BJ (cell line): ENCODE results near the gene ATP11C. TPM values are rescaled to one million over a fixed set of nuclear protein-coding genes. Genes with fewer than 3 reads are reported as not detected.
"Not testable (repeated sequence)": the region's sequence is repeated elsewhere in the genome, so short reads cannot be mapped to it uniquely, and the experiment has no call there.

ENCODE experiments used
- CTCF ChIA-PET: fragments of 350-600 bp; formaldehyde crosslinking; extraction: SDS; loops from one replicate; lab custom pipeline; 2021; ENCODE audit warnings: antibody characterized with exemption, inconsistent platforms; lab: Yijun Ruan, JAX
- POLR2A ChIA-PET: fragments of 300-600 bp; sonication (Branson Sonifier 250); formaldehyde crosslinking; extraction: SDS; loops from one replicate; lab custom pipeline; 2021; ENCODE audit warnings: antibody characterized with exemption; lab: Charles Lee
- DNase-seq: peaks from one replicate; pipeline ENCODE4 v3.0.0-alpha.2; 2011; ENCODE audit warnings: low read depth
- H3K27me3 ChIP-seq: 2 replicates; pipeline ENCODE4 v1.6.0; 2011; ENCODE audit warnings: low read length; ENCODE audit not compliant: control insufficient read depth, insufficient read depth
- H3K36me3 ChIP-seq: 2 replicates; pipeline ENCODE4 v1.5.1; 2011; ENCODE audit warnings: low read length; ENCODE audit not compliant: control insufficient read depth, insufficient read depth
- H3K4me3 ChIP-seq: 2 replicates; pipeline ENCODE4 v1.5.1; 2011; ENCODE audit warnings: low read depth, mild to moderate bottlenecking, control low read depth, low read length
- CTCF ChIP-seq: IDR thresholded peaks from 2 replicates; pipeline ENCODE4 v1.5.1; 2011; ENCODE audit warnings: low read depth, mild to moderate bottlenecking, control low read depth, inconsistent platforms, low read length, moderate library complexity; ENCODE audit not compliant: insufficient read depth
- polyA plus RNA-seq: library from polyadenylated mRNA; depleted of rRNA; stranded (reverse); fragments of >200 nt; gene quantifications from 2 replicates; pipeline ENCODE4 v1.2.3, GENCODE V29; 2011

ATP11C gene
- polyA plus RNA-seq, 1 experiment = 7.7 TPM

- no peak for DNase-seq
- Histone ChIP-seq H3K27me3 (no peaks in the 10 kb centered on the region), H3K4me3 (no peak overlapping the region), H3K36me3 (no peaks in the 10 kb centered on the region)
- no peak for TF ChIP-seq CTCF
- CTCF ChIA-PET = interaction anchor here (0.6 kb wide), 1 partner anchor 9 kb away, joined by 3 read pairs; no protein-coding TSS in a partner anchor
- POLR2A ChIA-PET = interaction anchor here (0.7 kb wide), 1 partner anchor 231 kb away, joined by 22 read pairs; no protein-coding TSS in a partner anchor
Measured at GRCh38 chrX:139971394-139971749, 38.5 kb upstream of the ATP11C start.

GRCh38 chrX:139969286-139969685 lies 36.4 kb upstream of the ATP11C start:
- H3K27me3 ChIP-seq = no peaks in the 10 kb centered on the region
- DNase-seq = no peak
- CTCF ChIA-PET = no interaction called here
- no peak overlapping the region for H3K4me3 ChIP-seq
- no peak for TF ChIP-seq CTCF
- POLR2A ChIA-PET = no interaction called here
- H3K36me3 ChIP-seq = no peaks in the 10 kb centered on the region

DNA sequence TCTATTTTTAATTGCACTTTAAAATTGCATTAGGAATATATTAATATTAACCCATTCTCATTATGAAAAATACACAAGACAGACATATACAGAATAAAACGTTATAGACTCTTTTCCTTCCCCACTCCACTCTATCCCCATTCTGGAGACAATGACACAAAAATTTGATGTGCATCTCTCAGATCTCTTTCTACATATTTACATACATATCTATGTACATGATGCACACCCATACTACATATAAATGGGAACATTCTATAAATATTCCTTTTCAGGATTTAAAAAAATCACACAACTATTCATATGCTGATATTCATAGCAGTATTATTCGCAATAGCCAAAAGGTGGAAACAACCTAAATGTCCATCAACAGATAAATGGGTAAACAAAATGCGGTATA lies 34.9 kb upstream of the ATP11C start:
- H3K4me3 ChIP-seq = no peak overlapping the region
- H3K36me3 ChIP-seq = no peaks in the 10 kb centered on the region
- no peaks in the 10 kb centered on the region for H3K27me3 ChIP-seq
- no peak for TF ChIP-seq CTCF
- ChIA-PET CTCF (no interaction called here), POLR2A (no interaction called here)
- DNase-seq = no peak

- POLR2A ChIA-PET = no interaction called here
Measured at GRCh38 chrX:139967300-139967699, 34.4 kb upstream of the ATP11C start.

GRCh38 chrX:139966159-139966558 lies 33.3 kb upstream of the ATP11C start:
- peak; percentile 22; the same call in 1 of the 2 replicates for TF ChIP-seq CTCF
- H3K4me3 ChIP-seq, DNase-seq, H3K36me3 ChIP-seq, POLR2A ChIA-PET, CTCF ChIA-PET, H3K27me3 ChIP-seq: not testable (repeated sequence)

More at GRCh38 chrX:139967300-139967699, 34.4 kb upstream of the ATP11C start:
- no peak for DNase-seq
- CTCF ChIA-PET = interaction anchor here (0.8 kb wide), 1 partner anchor 10 kb away, joined by 5 read pairs; no protein-coding TSS in a partner anchor
- Histone ChIP-seq H3K4me3 (no peak overlapping the region), H3K27me3 (no peaks in the 10 kb centered on the region), H3K36me3 (no peaks in the 10 kb centered on the region)
- TF ChIP-seq CTCF = peak; percentile 38
